Measurements from ENCODE around the gene PEX11A.

PEX11A gene

DNA sequence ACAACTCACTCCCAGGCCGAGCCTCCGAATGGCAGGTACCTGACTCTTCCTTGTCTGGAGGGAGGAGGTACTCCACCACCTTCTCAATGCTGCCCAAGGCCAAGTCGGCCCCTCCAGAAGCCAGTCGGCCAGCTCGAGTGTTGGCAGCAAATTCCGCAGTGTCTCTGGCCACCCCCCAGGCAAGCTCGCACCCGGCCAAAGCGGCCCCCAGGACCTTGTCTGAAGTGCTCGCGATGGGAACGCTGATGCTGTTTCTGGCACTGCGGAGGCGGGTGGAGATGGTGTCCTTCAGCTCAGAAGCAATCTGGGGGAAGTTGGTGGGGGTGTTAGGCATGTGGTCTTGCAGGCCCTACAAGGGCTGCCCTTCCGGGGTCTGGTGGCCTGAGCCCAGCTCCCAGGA lies 20.6 kb downstream of the PEX11A start:
- ATAC-seq, result no peak

DNA sequence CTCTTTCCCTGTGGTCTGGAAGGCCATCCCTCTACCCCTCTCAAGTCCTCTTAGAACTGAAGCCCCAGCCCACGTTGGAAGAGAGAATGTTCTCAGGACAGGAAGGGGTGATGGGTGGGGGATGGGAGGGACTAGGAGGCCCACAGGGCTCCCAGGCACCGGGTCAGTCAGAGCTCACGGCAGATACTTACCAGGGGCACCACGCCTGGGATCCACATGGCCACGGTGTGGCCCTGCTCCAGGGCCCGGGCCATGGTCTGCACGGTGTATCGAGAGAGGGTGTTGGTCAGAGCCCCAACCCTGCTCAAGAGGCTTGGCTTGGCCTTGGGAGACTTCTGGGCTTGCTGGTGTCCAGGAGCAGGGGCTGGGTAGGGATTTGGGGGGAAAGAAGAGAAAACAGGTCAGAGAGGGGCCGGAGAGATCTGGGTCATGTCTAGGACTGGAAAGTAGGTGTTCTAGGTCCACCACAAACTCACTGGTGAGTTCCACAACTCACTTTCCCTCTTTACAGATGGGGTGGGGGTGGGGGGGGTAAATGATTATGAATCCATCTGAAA lies 21.2 kb downstream of the PEX11A start:
- TF ChIP-seq ZFP30 (CRISPR knock-in tag; IDR thresholded peaks at IDR 0.05) (no peak), PPARA (CRISPR knock-in tag; IDR thresholded peaks at IDR 0.05; ENCODE audit: borderline replicate concordance) (no peak), ZNF70 (CRISPR knock-in tag; IDR thresholded peaks at IDR 0.05) (no peak), TCF4 (CRISPR knock-in tag; IDR thresholded peaks at IDR 0.05; ENCODE audit: borderline replicate concordance) (no peak), ARNTL (CRISPR knock-in tag; IDR thresholded peaks at IDR 0.05; ENCODE audit: borderline replicate concordance, low read depth) (no peak), ISL1 (CRISPR knock-in tag; IDR thresholded peaks at IDR 0.05) (no peak)
- TF ChIP-seq, protein P1, sequence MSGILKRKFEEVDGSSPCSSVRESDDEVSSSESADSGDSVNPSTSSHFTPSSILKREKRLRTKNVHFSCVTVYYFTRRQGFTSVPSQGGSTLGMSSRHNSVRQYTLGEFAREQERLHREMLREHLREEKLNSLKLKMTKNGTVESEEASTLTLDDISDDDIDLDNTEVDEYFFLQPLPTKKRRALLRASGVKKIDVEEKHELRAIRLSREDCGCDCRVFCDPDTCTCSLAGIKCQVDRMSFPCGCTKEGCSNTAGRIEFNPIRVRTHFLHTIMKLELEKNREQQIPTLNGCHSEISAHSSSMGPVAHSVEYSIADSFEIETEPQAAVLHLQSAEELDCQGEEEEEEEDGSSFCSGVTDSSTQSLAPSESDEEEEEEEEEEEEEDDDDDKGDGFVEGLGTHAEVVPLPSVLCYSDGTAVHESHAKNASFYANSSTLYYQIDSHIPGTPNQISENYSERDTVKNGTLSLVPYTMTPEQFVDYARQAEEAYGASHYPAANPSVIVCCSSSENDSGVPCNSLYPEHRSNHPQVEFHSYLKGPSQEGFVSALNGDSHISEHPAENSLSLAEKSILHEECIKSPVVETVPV (CRISPR knock-in tag; IDR thresholded peaks at IDR 0.05), result no peak
- no peak for ATAC-seq

More for the DNA sequence above, 20.6 kb downstream of the PEX11A start:
- TF ChIP-seq TCF4 (CRISPR knock-in tag; IDR thresholded peaks at IDR 0.05; ENCODE audit: borderline replicate concordance), result no peak
- TF ChIP-seq ZNF8 (CRISPR knock-in tag; IDR thresholded peaks at IDR 0.05), result no peak
- TF ChIP-seq, protein P2, sequence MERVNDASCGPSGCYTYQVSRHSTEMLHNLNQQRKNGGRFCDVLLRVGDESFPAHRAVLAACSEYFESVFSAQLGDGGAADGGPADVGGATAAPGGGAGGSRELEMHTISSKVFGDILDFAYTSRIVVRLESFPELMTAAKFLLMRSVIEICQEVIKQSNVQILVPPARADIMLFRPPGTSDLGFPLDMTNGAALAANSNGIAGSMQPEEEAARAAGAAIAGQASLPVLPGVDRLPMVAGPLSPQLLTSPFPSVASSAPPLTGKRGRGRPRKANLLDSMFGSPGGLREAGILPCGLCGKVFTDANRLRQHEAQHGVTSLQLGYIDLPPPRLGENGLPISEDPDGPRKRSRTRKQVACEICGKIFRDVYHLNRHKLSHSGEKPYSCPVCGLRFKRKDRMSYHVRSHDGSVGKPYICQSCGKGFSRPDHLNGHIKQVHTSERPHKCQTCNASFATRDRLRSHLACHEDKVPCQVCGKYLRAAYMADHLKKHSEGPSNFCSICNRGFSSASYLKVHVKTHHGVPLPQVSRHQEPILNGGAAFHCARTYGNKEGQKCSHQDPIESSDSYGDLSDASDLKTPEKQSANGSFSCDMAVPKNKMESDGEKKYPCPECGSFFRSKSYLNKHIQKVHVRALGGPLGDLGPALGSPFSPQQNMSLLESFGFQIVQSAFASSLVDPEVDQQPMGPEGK (CRISPR knock-in tag; IDR thresholded peaks at IDR 0.05; ENCODE audit: borderline replicate concordance), result no peak
- no peak for TF ChIP-seq ISL1 (CRISPR knock-in tag; IDR thresholded peaks at IDR 0.05)
- TF ChIP-seq, protein P3, sequence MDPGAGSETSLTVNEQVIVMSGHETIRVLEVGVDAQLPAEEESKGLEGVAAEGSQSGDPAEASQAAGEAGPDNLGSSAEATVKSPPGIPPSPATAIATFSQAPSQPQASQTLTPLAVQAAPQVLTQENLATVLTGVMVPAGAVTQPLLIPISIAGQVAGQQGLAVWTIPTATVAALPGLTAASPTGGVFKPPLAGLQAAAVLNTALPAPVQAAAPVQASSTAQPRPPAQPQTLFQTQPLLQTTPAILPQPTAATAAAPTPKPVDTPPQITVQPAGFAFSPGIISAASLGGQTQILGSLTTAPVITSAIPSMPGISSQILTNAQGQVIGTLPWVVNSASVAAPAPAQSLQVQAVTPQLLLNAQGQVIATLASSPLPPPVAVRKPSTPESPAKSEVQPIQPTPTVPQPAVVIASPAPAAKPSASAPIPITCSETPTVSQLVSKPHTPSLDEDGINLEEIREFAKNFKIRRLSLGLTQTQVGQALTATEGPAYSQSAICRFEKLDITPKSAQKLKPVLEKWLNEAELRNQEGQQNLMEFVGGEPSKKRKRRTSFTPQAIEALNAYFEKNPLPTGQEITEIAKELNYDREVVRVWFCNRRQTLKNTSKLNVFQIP (CRISPR knock-in tag; IDR thresholded peaks at IDR 0.05; ENCODE audit: borderline replicate concordance, low read depth), result no peak
- TF ChIP-seq ZFP3 (CRISPR knock-in tag; IDR thresholded peaks at IDR 0.05), result no peak
- TF ChIP-seq, protein P4, sequence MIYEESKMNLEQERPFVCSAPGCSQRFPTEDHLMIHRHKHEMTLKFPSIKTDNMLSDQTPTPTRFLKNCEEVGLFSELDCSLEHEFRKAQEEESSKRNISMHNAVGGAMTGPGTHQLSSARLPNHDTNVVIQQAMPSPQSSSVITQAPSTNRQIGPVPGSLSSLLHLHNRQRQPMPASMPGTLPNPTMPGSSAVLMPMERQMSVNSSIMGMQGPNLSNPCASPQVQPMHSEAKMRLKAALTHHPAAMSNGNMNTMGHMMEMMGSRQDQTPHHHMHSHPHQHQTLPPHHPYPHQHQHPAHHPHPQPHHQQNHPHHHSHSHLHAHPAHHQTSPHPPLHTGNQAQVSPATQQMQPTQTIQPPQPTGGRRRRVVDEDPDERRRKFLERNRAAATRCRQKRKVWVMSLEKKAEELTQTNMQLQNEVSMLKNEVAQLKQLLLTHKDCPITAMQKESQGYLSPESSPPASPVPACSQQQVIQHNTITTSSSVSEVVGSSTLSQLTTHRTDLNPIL (CRISPR knock-in tag; IDR thresholded peaks at IDR 0.05; ENCODE audit: low read depth), result no peak
- no peak for TF ChIP-seq ESRRG (CRISPR knock-in tag; IDR thresholded peaks at IDR 0.05)
- no peak for TF ChIP-seq OSR1 (CRISPR knock-in tag; IDR thresholded peaks at IDR 0.05)
- TF ChIP-seq ARNTL (CRISPR knock-in tag; IDR thresholded peaks at IDR 0.05; ENCODE audit: borderline replicate concordance, low read depth), result no peak
- TF ChIP-seq, protein P1 (CRISPR knock-in tag; IDR thresholded peaks at IDR 0.05), result no peak
- no peak for TF ChIP-seq SNAI2 (CRISPR knock-in tag; IDR thresholded peaks at IDR 0.05)
- no peak for TF ChIP-seq ZNF70 (CRISPR knock-in tag; IDR thresholded peaks at IDR 0.05)

DNA sequence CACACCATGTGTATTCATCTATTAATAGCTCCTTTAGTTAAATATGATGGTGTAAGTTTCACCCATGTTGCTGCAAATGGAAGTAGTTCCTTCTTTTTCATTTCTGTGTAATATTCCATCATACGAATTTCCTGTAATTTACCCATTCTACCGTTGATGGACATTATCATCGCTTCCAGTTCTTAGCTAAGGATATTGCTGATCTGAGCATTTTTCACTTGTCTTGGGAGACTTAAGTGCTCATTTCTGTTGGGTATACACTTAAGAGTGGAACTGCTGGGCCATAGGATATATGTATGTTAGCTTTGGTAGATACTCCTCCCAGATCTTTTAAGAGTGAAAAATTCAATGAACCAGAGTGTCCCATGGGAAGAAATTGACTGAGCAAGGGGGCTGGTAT lies 22.4 kb downstream of the PEX11A start:
- no peak for ATAC-seq
- TF ChIP-seq ZC3H10 (CRISPR knock-in tag; IDR thresholded peaks at IDR 0.05) (no peak), GLIS3 (CRISPR knock-in tag; IDR thresholded peaks at IDR 0.05) (no peak), ZFP30 (CRISPR knock-in tag; IDR thresholded peaks at IDR 0.05) (no peak)
- TF ChIP-seq, protein P4 (CRISPR knock-in tag; IDR thresholded peaks at IDR 0.05; ENCODE audit: low read depth), result no peak
- TF ChIP-seq, protein P5, sequence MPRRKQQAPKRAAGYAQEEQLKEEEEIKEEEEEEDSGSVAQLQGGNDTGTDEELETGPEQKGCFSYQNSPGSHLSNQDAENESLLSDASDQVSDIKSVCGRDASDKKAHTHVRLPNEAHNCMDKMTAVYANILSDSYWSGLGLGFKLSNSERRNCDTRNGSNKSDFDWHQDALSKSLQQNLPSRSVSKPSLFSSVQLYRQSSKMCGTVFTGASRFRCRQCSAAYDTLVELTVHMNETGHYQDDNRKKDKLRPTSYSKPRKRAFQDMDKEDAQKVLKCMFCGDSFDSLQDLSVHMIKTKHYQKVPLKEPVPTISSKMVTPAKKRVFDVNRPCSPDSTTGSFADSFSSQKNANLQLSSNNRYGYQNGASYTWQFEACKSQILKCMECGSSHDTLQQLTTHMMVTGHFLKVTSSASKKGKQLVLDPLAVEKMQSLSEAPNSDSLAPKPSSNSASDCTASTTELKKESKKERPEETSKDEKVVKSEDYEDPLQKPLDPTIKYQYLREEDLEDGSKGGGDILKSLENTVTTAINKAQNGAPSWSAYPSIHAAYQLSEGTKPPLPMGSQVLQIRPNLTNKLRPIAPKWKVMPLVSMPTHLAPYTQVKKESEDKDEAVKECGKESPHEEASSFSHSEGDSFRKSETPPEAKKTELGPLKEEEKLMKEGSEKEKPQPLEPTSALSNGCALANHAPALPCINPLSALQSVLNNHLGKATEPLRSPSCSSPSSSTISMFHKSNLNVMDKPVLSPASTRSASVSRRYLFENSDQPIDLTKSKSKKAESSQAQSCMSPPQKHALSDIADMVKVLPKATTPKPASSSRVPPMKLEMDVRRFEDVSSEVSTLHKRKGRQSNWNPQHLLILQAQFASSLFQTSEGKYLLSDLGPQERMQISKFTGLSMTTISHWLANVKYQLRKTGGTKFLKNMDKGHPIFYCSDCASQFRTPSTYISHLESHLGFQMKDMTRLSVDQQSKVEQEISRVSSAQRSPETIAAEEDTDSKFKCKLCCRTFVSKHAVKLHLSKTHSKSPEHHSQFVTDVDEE (CRISPR knock-in tag; IDR thresholded peaks at IDR 0.05), result no peak
- TF ChIP-seq, protein P3 (CRISPR knock-in tag; IDR thresholded peaks at IDR 0.05; ENCODE audit: borderline replicate concordance, low read depth), result no peak
- TF ChIP-seq, protein P1 (CRISPR knock-in tag; IDR thresholded peaks at IDR 0.05), result no peak
- TF ChIP-seq, protein P2 (CRISPR knock-in tag; IDR thresholded peaks at IDR 0.05; ENCODE audit: borderline replicate concordance), result no peak

All from SK-N-SH treated with all-trans-retinoic acid at 6 μM for 48 hours (cell line).